A549 (cell line): ENCODE data around the gene ALG12. TPM values are rescaled to one million over a fixed set of nuclear protein-coding genes. Genes with fewer than 3 reads are reported as not detected.

Experiments used
- ATAC-seq, 2 experiments: fragments of 200-7000 bp in 1 of 2; fragments of >200 bp in 1 of 2; cut with Nextera tagmentation in 1 of 2; cut with Tn5 transposase in 1 of 2; 3 replicates each; pipeline versions ENCODE4 v1.8.0 to v1.9.1; 2018 to 2020; ENCODE audit warnings: mild to moderate bottlenecking in 1 of 2, moderate library complexity in 1 of 2
- CTCF ChIA-PET: fragments of 300-600 bp; sonication (Branson Sonifier 250); formaldehyde crosslinking; extraction: SDS; loops from one replicate; lab custom pipeline; 2021; ENCODE audit warnings: antibody characterized with exemption, inconsistent platforms; lab: Yijun Ruan, JAX
- POLR2A ChIA-PET: fragments of 350-600 bp; formaldehyde crosslinking; extraction: SDS; loops from one replicate; lab custom pipeline; 2021; ENCODE audit warnings: antibody characterized with exemption, inconsistent platforms; lab: Yijun Ruan, JAX
- DNase-seq, 2 experiments: peaks; one replicate each; pipeline versions ENCODE4 v3.0.0 to v3.0.0-alpha.2; 2011 to 2016; ENCODE audit warnings: low read depth in 1 of 2, low spot score in 1 of 2
- FAIRE-seq: peaks from 2 replicates; lab custom pipeline; 2011; peaks lifted over from hg19 to GRCh38; lab: Jason Lieb, UNC
- H3K27ac ChIP-seq, 2 experiments: fragments of >200 bp; sonication (Bioruptor Twin); formaldehyde crosslinking; 3 replicates each; pipeline ENCODE4 v1.5.1; 2016 to 2017
- H3K4me1 ChIP-seq: fragments of >200 bp; sonication (Bioruptor Twin); formaldehyde crosslinking; 3 replicates; pipeline ENCODE4 v1.6.1; 2016
- H3K4me2 ChIP-seq: fragments of >200 bp; sonication (Bioruptor Twin); formaldehyde crosslinking; 3 replicates; pipeline ENCODE4 v1.6.1; 2016
- H3K4me3 ChIP-seq: fragments of >200 bp; sonication (Bioruptor Twin); formaldehyde crosslinking; 3 replicates; pipeline ENCODE4 v1.5.1; 2016
- H3K9me3 ChIP-seq: fragments of >200 bp; sonication (Bioruptor Twin); formaldehyde crosslinking; 3 replicates; pipeline ENCODE4 v1.6.1; 2016
- BCL3 ChIP-seq: fragments of >200 bp; sonication (Bioruptor Twin); formaldehyde crosslinking; IDR thresholded peaks from 3 replicates; pipeline ENCODE4 v1.6.1; 2016
- CHD4 ChIP-seq: fragments of 200-600 bp; sonication (generic); IDR thresholded peaks from 2 replicates; pipeline ENCODE4 v1.6.1; 2016; ENCODE audit warnings: antibody characterized with exemption, mild to moderate bottlenecking, borderline replicate concordance
- ELK1 ChIP-seq: fragments of 150-350 bp; IDR thresholded peaks from 2 replicates; pipeline ENCODE4 v1.6.1; 2014; ENCODE audit warnings: low read depth, mild to moderate bottlenecking, low read length
- FOSB ChIP-seq: fragments of 250-450 bp; sonication (Bioruptor Pico); IDR thresholded peaks from 2 replicates; pipeline ENCODE4 v1.5.0; 2020; ENCODE audit warnings: mild to moderate bottlenecking, moderate library complexity
- FOSL2 ChIP-seq, 2 experiments: fragments of 450-650 bp in 1 of 2; fragments of >200 bp in 1 of 2; sonication (Bioruptor Twin) in 1 of 2; formaldehyde crosslinking; IDR thresholded peaks; 2 replicates each; pipeline versions ENCODE4 v1.5.0 to v1.6.1; 2016 to 2020; ENCODE audit warnings: mild to moderate bottlenecking in 1 of 2, moderate library complexity in 1 of 2
- HEYL ChIP-seq: fragments of 250-450 bp; sonication (Bioruptor Pico); IDR thresholded peaks from 2 replicates; pipeline ENCODE4 v1.8.0; 2021; ENCODE audit warnings: mild to moderate bottlenecking, moderate library complexity
- HOXB5 ChIP-seq: fragments of 250-450 bp; sonication (Bioruptor Pico); IDR thresholded peaks from 2 replicates; pipeline ENCODE4 v1.5.0; 2020; ENCODE audit warnings: mild to moderate bottlenecking, moderate library complexity
- NFE2L2 ChIP-seq: fragments of 150-350 bp; conservative IDR thresholded peaks from 2 replicates; pipeline ENCODE4 v1.6.1; 2014; ENCODE audit warnings: low read length
- NR3C1 ChIP-seq: fragments of >200 bp; sonication (Bioruptor Twin); formaldehyde crosslinking; IDR thresholded peaks from 3 replicates; pipeline ENCODE4 v1.6.1; 2017
- POLR2A ChIP-seq: IDR thresholded peaks from 2 replicates; pipeline ENCODE4 v1.6.1; 2012; ENCODE audit warnings: mild to moderate bottlenecking, low read length
- POLR2AphosphoS2 ChIP-seq: conservative IDR thresholded peaks from 2 replicates; pipeline ENCODE4 v1.6.1; 2012; ENCODE audit warnings: low read length, improper control_type of control experiment, inconsistent platforms
- RNF2 ChIP-seq: fragments of 200-600 bp; sonication (generic); IDR thresholded peaks from 2 replicates; pipeline ENCODE4 v1.6.1; 2016; ENCODE audit warnings: low read depth, mild to moderate bottlenecking, antibody characterized with exemption, moderate library complexity, borderline replicate concordance
- TFCP2L1 ChIP-seq: fragments of 250-450 bp; sonication (Bioruptor Pico); IDR thresholded peaks from 2 replicates; pipeline ENCODE4 v1.5.0; 2021; ENCODE audit warnings: mild to moderate bottlenecking
- ZFP36 ChIP-seq: fragments of 450-650 bp; IDR thresholded peaks from 2 replicates; pipeline ENCODE4 v1.6.1; 2014; ENCODE audit warnings: borderline replicate concordance; ENCODE audit not compliant: partially characterized antibody
- WGBS: methylation state at CpG from one replicate; pipeline ENCODE4 v1.1.6; 2017; ENCODE audit errors: missing lambda C conversion rate; 5-methylcytosine and 5-hydroxymethylcytosine counted together
- polyA plus RNA-seq, 4 experiments: library from polyadenylated mRNA; depleted of rRNA in 3 of 4; stranded (reverse); fragments of >200 nt; fragmentation: RNase III in 1 of 4; extraction: RNeasy Plus Mini Kit Qiagen cat#74134 plus additional on column Dnase treatment in 1 of 4; gene quantifications; 2 replicates in 3 of 4; 3 replicates in 1 of 4; pipeline ENCODE4 v1.2.3, GENCODE V29; 2011 to 2017

Gene ALG12
- polyA plus RNA-seq, 2 of the 4 experiments (the other 2 are of a cell fraction): 4.4 to 7.7 TPM

- H3K4me3 ChIP-seq: no peak overlapping the region
- no peak overlapping the region for H3K27ac ChIP-seq
- 97% methylated on average over 17 of the region's 17 CpGs for WGBS
- TF ChIP-seq NFE2L2: no peak
- POLR2A ChIA-PET: no interaction called here
- no peak for DNase-seq
- no peaks in the 10 kb centered on the region; the same call in 2 of the 3 replicates for H3K9me3 ChIP-seq
- no peak for FAIRE-seq
- H3K4me1 ChIP-seq: no peaks in the 10 kb centered on the region
- ATAC-seq: no peak
- CTCF ChIA-PET: no interaction called here
- no peak overlapping the region for H3K4me2 ChIP-seq
Observed at GRCh38 chr22:49885281-49885680, 33.0 kb downstream of the ALG12 start.

GRCh38 chr22:49884503-49885260 is 33.6 kb downstream of the ALG12 start:
- CTCF ChIA-PET: no interaction called here
- Histone ChIP-seq H3K4me1 (no peaks in the 10 kb centered on the region), H3K9me3 (no peaks in the 10 kb centered on the region; the same call in 2 of the 3 replicates), H3K4me3 (no peak overlapping the region)
- FAIRE-seq (no peak), ATAC-seq (no peak)
- 96% methylated on average over 20 of the region's 31 CpGs for WGBS
- POLR2A ChIA-PET: no interaction called here
- TF ChIP-seq CHD4: no peak
- TF ChIP-seq HOXB5 (CRISPR knock-in tag): no peak
- no peak for TF ChIP-seq FOSL2 (IDR thresholded peaks at IDR 0.05)
- TF ChIP-seq FOSL2 (CRISPR knock-in tag; IDR thresholded peaks at IDR 0.05): no peak
- TF ChIP-seq FOSB (CRISPR knock-in tag): no peak
- no peak for TF ChIP-seq ZFP36
- TF ChIP-seq POLR2A: no peak
- TF ChIP-seq, all 56 proteins: peak for 0
- Histone ChIP-seq H3K27ac (no peak overlapping the region), H3K4me2 (no peak overlapping the region)
- no peak for DNase-seq

GRCh38 chr22:49884075-49884474 is 34.2 kb downstream of the ALG12 start:
- 95% methylated on average over 20 of the region's 20 CpGs for WGBS
- no peak for FAIRE-seq
- no peaks in the 10 kb centered on the region; the same call in 2 of the 3 replicates for H3K9me3 ChIP-seq

GRCh38 chr22:49883294-49883640 is 35.0 kb downstream of the ALG12 start:
- Histone ChIP-seq H3K4me2 (no peak overlapping the region), H3K4me3 (no peak overlapping the region), H3K9me3 (no peaks in the 10 kb centered on the region; the same call in 2 of the 3 replicates), H3K27ac (no peak overlapping the region), H3K4me1 (no peaks in the 10 kb centered on the region)
- no peak for TF ChIP-seq NR3C1
- CTCF ChIA-PET: no interaction called here
- WGBS: 90% methylated on average over 4 of the region's 4 CpGs
- DNase-seq (no peak), FAIRE-seq (no peak), ATAC-seq (no peak)
- POLR2A ChIA-PET: no interaction called here

More at GRCh38 chr22:49884075-49884474, 34.2 kb downstream of the ALG12 start:
- Histone ChIP-seq H3K4me2 (no peak overlapping the region), H3K27ac (no peak overlapping the region), H3K4me1 (no peaks in the 10 kb centered on the region), H3K4me3 (no peak overlapping the region)
- ATAC-seq: no peak
- no peak for DNase-seq
- POLR2A ChIA-PET: no interaction called here
- TF ChIP-seq RNF2 (no peak), TFCP2L1 (CRISPR knock-in tag) (no peak), BCL3 (no peak), POLR2AphosphoS2 (no peak), HEYL (no peak), NR3C1 (no peak), ELK1 (no peak)
- CTCF ChIA-PET: no interaction called here
